Measurements from ENCODE around the gene NRK.
"Not testable (repeated sequence)": the region's sequence is repeated elsewhere in the genome, so short reads cannot be mapped to it uniquely, and the experiment has no call there.

The NRK gene, protein sequence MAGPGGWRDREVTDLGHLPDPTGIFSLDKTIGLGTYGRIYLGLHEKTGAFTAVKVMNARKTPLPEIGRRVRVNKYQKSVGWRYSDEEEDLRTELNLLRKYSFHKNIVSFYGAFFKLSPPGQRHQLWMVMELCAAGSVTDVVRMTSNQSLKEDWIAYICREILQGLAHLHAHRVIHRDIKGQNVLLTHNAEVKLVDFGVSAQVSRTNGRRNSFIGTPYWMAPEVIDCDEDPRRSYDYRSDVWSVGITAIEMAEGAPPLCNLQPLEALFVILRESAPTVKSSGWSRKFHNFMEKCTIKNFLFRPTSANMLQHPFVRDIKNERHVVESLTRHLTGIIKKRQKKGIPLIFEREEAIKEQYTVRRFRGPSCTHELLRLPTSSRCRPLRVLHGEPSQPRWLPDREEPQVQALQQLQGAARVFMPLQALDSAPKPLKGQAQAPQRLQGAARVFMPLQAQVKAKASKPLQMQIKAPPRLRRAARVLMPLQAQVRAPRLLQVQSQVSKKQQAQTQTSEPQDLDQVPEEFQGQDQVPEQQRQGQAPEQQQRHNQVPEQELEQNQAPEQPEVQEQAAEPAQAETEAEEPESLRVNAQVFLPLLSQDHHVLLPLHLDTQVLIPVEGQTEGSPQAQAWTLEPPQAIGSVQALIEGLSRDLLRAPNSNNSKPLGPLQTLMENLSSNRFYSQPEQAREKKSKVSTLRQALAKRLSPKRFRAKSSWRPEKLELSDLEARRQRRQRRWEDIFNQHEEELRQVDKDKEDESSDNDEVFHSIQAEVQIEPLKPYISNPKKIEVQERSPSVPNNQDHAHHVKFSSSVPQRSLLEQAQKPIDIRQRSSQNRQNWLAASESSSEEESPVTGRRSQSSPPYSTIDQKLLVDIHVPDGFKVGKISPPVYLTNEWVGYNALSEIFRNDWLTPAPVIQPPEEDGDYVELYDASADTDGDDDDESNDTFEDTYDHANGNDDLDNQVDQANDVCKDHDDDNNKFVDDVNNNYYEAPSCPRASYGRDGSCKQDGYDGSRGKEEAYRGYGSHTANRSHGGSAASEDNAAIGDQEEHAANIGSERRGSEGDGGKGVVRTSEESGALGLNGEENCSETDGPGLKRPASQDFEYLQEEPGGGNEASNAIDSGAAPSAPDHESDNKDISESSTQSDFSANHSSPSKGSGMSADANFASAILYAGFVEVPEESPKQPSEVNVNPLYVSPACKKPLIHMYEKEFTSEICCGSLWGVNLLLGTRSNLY (N-terminal part only)

DNA sequence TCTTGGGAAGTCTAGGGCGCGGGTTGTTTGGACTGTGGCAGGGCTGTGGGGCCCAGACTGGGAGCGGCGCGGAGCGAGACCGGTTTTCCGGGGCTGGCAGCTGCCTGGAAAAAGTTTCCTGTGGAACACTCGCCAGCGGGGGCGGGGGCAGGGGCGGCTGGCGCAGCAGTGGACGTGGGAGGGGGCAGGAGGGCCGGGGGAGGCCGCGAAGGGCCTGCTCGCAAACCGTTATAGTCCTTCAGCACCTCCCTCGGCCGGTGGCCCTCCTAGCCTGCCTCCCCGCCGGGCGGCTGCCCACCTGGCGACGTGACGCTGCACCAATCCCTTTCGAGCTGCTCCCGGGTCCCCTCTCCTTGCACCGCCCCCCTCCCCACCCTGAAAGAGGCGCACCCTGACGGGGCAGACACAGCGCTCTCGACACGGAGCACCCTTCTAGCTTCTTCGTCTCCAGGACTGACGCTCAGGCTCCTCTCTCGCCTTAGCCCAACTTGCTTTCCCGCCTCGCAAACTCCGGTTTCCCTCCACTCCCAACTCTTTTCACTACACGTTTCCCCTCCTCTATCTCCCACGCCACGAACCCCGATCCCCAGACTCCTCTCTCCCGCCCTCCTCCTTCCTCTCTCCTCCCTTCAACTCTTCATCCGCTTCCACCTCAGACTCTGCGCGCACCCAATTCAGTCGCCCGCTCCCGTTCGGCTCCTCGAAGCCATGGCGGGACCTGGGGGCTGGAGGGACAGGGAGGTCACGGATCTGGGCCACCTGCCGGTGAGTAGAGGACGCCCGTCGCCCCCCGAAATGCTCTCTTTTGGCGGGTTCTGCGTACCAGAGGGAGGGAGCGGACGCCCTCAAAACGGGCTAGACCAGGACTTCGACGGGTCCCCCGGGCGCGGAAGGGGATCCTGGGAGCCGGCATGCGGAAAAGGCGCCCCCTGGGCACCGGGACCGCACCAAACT is at the start of gene NRK:
TSS of gene NRK (plus strand) at position 402 of the 954 bp plus-strand sequence. CDS start at position 709, 307 bp downstream.
- peak within 1 kb of the TSS; percentile 51 for H3K4me3 ChIP-seq (replicated peaks; ENCODE audit: low read depth, low read length)
- TF ChIP-seq, protein P1, sequence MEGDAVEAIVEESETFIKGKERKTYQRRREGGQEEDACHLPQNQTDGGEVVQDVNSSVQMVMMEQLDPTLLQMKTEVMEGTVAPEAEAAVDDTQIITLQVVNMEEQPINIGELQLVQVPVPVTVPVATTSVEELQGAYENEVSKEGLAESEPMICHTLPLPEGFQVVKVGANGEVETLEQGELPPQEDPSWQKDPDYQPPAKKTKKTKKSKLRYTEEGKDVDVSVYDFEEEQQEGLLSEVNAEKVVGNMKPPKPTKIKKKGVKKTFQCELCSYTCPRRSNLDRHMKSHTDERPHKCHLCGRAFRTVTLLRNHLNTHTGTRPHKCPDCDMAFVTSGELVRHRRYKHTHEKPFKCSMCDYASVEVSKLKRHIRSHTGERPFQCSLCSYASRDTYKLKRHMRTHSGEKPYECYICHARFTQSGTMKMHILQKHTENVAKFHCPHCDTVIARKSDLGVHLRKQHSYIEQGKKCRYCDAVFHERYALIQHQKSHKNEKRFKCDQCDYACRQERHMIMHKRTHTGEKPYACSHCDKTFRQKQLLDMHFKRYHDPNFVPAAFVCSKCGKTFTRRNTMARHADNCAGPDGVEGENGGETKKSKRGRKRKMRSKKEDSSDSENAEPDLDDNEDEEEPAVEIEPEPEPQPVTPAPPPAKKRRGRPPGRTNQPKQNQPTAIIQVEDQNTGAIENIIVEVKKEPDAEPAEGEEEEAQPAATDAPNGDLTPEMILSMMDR (IDR thresholded peaks at IDR 0.05; ENCODE audit: low read length, missing control alignments) = no peak
- DNase-seq (ENCODE audit: low read depth) = peak; percentile 11

DNA sequence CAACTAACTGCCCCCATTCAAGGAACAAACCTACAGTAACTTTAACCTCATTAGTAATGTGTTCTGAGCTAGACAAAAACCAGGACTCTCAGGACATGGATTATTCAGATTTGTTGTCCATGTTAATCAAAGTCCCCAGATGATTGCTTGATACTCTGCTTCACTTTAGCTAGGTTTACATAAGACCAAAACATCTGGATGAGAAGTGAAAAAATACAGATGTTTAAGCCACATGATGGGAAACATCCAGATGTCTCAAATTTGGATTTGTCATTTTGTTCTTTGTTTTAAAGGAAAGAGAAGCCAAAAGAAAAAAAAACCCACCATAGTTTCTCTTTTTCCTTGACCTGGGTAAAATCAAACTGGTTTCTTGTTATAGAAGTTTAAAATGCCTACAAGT is 48.5 kb upstream of the NRK start:
- DNase-seq (ENCODE audit: low read depth) = no peak
- TF ChIP-seq, protein P1 (IDR thresholded peaks at IDR 0.05; ENCODE audit: low read length, missing control alignments) = no peak
- H3K4me3 ChIP-seq (replicated peaks; ENCODE audit: low read depth, low read length) = no peak overlapping the region

DNA sequence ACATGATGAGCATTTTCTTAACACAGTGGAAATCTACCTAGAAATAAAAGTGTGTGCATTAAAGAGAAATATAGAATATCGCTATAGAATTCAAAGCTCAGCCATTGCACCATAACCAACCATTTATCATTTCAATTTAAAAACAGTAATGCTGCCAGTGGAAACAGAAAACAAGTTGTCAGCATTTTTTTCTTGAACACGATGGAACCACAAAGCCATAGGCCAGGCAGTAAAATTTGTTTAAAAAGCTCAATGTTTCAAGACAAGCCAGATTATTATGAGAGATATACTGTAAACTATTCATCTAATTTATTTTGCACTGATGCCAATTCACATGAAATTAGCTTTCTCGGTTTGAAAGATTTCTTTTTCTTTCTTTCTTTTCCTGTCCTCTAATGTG is 46.7 kb upstream of the NRK start:
- DNase-seq (ENCODE audit: low read depth) = no peak
- no peak overlapping the region for H3K4me3 ChIP-seq (replicated peaks; ENCODE audit: low read depth, low read length)
- TF ChIP-seq, protein P1 (IDR thresholded peaks at IDR 0.05; ENCODE audit: low read length, missing control alignments) = no peak

DNA sequence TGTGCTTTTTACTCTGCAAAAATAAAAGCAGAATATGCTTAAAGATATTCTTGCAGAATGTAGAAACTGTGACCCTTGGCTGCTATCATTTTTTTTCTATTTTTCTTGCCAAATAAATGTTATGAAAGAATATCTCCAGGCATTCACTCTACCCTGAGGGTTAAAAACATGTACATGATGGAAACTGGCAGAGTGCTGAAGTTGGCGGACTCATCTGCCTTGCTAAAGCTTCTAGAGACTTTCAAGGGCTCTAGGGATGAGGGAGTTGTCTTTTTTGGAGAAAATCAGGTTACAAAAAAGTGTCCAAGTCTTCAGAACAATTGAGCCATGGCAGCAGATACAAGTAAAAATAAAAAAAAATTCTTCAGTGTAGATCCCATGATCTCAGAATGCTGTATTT is 40.5 kb upstream of the NRK start:
- no peak overlapping the region for H3K4me3 ChIP-seq (replicated peaks; ENCODE audit: low read depth, low read length)

DNA sequence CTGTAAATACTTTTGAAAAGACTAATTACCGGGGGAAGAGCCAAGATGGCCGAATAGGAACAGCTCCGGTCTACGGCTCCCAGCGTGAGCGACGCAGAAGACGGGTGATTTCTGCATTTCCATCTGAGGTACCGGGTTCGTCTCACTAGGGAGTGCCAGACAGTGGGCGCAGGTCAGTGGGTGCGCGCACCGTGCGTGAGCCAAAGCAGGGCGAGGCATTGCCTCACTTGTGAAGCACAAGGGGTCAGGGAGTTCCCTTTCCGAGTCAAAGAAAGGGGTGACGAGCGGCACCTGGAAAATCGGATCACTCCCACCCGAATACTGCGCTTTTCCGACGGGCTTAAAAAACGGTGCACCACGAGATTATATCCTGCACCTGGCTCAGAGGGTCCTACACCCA is 25.5 kb upstream of the NRK start:
- not testable (repeated sequence) for H3K4me3 ChIP-seq (replicated peaks; ENCODE audit: low read depth, low read length); DNase-seq (ENCODE audit: low read depth)

More for the DNA sequence above, 40.5 kb upstream of the NRK start:
- DNase-seq (ENCODE audit: low read depth) = no peak
- TF ChIP-seq, protein P1 (IDR thresholded peaks at IDR 0.05; ENCODE audit: low read length, missing control alignments) = no peak

DNA sequence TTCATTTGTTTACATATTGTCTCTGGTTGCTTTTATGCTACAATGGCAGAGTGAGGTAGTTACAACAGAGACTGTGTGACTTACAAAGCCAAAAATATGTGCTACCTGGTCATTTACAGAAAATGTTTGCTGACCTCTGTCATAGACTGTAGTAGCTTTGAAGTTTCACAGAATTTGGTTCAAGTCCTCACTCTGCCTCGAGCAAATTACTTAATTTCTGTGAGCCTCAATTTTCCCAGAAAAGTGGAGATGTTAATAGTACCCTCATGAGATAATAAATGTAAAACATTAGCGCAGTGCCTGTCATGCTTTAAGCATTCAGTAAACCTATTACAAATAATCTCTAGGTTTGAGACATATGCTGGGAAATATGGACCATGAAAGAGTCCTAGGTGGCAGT is 18.4 kb upstream of the NRK start:
- TF ChIP-seq, protein P1 (IDR thresholded peaks at IDR 0.05; ENCODE audit: low read length, missing control alignments) = no peak
- no peak for DNase-seq (ENCODE audit: low read depth)
- H3K4me3 ChIP-seq (replicated peaks; ENCODE audit: low read depth, low read length) = no peak overlapping the region

DNA sequence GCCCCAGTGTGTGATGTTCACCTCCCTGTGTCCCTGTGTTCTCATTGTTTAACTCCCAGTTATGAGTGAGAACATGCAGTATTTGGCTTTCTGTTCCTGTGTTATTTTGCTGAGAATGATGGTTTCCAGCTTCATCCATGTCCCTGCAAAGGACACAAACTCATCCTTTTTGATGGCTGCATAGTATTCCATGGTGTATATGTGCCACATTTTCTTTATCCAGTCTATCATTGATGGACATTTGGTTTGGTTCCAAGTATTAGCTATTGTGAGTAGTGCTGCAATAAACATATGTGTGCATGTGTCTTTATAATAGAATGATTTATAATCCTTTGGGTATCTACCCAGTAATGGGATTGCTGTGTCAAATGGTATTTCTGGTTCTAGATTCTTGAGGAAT is 16.7 kb upstream of the NRK start:
- not testable (repeated sequence) for DNase-seq (ENCODE audit: low read depth); H3K4me3 ChIP-seq (replicated peaks; ENCODE audit: low read depth, low read length)

All from fibroblast of pulmonary artery (primary cell).